GM19035 (cell line): ENCODE results near the gene KCND3.

Experiments used
- ATAC-seq: cut with Tn5 transposase; IDR thresholded peaks from one replicate; pipeline ENCODE4 v1.9.1; 2021; ENCODE audit not compliant: unreplicated experiment

The KCND3 gene

DNA sequence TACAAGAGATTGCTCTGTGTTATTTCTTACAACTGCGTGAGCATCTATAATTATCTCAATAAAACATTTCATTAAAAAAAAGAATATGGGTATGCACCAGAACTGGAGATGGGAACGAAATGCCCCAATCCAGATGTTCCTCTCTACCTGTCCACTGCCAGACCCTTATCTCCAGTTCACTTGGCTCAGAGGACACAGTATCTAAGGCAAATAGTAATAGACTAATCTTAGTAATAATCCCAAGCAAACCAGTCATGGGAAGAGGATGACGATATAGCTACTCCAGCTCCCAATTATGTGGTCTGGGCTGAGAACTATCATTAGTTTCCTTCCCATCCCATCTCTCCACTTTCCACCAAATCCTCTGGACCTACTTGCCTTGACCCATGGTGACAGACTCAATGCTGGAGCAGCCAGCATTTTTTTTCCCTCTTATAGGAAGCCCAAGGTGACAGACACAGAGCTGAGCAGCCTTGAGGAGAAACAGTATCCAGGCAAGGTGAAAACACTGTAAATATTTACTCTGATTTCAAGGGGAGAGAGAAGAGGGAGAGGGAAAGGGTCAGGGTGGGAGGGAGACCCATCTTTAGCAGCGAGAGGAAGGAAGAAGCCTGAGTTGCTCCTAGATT is 205.1 kb downstream of the KCND3 start:
- no peak for ATAC-seq

- ATAC-seq: no peak
Measured at GRCh38 chr1:111779546-111779945, 209.9 kb downstream of the KCND3 start.

GRCh38 chr1:111778541-111779051 is 210.9 kb downstream of the KCND3 start:
- no peak for ATAC-seq

GRCh38 chr1:111778066-111778465 is 211.4 kb downstream of the KCND3 start:
- no peak for ATAC-seq

DNA sequence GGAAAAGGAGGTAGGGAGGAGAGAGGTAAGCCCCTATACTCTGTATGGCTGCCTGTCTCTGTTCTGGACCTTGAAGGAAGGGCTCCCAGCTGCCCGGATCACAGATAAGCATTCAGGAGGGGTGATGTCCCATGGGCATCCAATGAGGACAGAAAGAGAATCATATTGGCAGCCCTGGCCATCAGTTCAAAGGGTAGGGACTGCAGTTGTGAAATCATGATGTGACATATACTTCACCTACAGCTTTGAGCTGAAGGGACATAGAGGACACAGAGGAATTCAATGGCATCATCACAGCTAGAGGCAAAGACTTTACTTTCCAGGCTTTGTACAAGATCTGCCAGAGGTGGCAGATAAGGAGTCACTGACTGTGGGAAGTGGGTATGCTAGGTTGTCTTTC is 212.2 kb downstream of the KCND3 start:
- ATAC-seq: no peak

GRCh38 chr1:111776861-111777260 is 212.6 kb downstream of the KCND3 start:
- ATAC-seq: no peak

GRCh38 chr1:111776391-111776790 is 213.1 kb downstream of the KCND3 start:
- ATAC-seq: no peak

DNA sequence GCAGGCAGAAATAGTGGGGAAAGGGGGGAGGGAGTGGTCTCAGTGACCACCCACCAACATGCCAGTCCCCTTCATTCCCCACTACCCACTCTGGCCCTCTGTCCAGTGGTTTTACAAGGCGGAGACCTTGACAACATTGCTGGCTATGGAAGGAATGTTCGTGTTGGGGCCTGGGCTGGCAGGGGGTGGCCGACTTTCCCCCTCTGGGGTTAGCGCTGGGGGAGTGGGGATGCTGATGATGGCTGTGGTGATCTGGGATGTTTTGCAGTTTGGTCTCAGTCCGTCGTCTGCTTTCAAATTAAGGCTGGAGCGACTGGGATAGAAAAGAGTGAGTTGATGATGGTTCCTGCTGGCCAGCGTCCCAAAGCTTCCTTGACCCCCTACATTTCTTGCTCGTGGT is 213.5 kb downstream of the KCND3 start:
- ATAC-seq: no peak

- ATAC-seq: no peak
Measured at GRCh38 chr1:111770916-111771315, 218.6 kb downstream of the KCND3 start.

GRCh38 chr1:111769517-111770146 is 219.8 kb downstream of the KCND3 start:
- ATAC-seq: no peak

DNA sequence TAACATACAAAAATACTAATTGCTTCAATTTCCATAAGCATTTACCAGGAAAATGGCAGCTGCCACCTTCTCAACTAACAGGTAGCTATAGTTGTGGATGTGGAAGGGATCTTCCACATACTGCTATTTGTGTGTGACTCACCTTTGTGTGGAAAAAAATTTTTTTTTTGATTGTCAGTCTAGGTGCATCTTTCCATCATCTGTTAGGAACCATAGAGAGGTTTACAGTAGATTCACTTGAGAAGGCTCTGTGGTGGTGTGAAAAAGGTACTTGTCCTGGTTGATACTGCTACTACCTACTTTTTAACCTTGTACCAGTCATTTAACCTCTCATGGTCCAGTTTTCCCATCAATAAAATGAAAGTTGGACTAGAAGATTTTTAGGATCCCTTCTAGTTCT is 220.8 kb downstream of the KCND3 start:
- no peak for ATAC-seq

- no peak for ATAC-seq
Measured at GRCh38 chr1:111768023-111768422, 221.4 kb downstream of the KCND3 start.

GRCh38 chr1:111762332-111762731 is 227.1 kb downstream of the KCND3 start:
- no peak for ATAC-seq

DNA sequence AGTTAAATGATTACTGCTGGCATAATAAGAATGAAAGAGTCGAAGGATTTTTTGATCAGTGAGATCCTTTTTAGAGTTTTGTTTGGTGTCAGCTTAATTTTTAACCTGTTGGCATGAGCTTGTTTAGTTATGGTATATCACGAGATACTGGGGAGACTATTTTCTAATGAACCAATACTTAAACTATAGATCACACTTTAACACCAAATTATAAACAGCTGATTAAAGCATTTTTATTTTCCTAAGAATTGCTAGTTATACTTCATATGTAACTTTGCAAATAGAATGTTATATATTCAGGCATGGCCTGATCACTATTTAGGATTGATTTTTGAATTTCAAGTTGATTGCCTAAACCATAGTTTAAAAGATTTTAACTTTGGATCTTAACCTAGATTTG is 227.8 kb downstream of the KCND3 start:
- no peak for ATAC-seq

- no peak for ATAC-seq
Measured at GRCh38 chr1:111758373-111758772, 231.1 kb downstream of the KCND3 start.

GRCh38 chr1:111756124-111756513 is 233.3 kb downstream of the KCND3 start:
- ATAC-seq: no peak

- peak; percentile 92 for ATAC-seq
Measured at GRCh38 chr1:111755331-111756123, 233.9 kb downstream of the KCND3 start, which contains the start of gene DDX20. Gene DDX20 (plus strand): TSS chr1:111755901. CDS start chr1:111755925, 24 bp downstream.

- ATAC-seq: no peak
Measured at GRCh38 chr1:111754984-111755330, 234.5 kb downstream of the KCND3 start.

GRCh38 chr1:111751906-111752575 is 237.4 kb downstream of the KCND3 start:
- ATAC-seq: no peak

DNA sequence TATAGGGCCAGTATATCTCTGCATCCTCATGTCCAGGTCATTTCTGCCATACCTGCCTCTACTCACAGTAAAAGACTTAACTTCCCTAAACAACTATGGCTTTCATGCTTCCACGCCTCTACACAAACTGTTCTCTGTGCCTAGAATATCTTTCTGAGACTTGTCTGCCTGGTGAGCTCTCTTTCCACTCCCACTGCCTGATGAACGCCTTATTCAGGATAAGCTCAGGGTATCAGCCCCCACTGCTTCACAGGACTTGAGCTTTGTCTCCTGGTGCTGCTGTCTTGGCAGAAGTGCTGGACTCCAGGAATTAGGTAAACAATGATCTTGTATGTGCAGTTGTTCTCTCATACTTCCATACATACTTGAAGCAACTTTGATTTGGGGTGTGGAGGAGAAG is 238.6 kb downstream of the KCND3 start:
- no peak for ATAC-seq

GRCh38 chr1:111749628-111750027 is 239.8 kb downstream of the KCND3 start:
- no peak for ATAC-seq
